Central memory CD4-positive, alpha-beta T cell (primary cell): ENCODE measurements around the gene LDLRAP1.
A peak's percentile ranks its signal among the peaks of the same experiment; 100 is the strongest.
"Not testable (repeated sequence)": the region's sequence is repeated elsewhere in the genome, so short reads cannot be mapped to it uniquely, and the experiment has no call there.

Experiments used
- DNase-seq: peaks from one replicate; pipeline ENCODE4 v3.0.0; 2022

Gene LDLRAP1

GRCh38 chr1:25579292-25580252, 36.2 kb downstream of the LDLRAP1 start:
- DNase-seq, result no peak

GRCh38 chr1:25580927-25581326, 37.5 kb downstream of the LDLRAP1 start:
- DNase-seq, result no peak

- no peak for DNase-seq
Observed at GRCh38 chr1:25581764-25582163, 38.4 kb downstream of the LDLRAP1 start.

GRCh38 chr1:25583519-25584370, 40.3 kb downstream of the LDLRAP1 start:
- DNase-seq, result no peak

- DNase-seq, result no peak
Observed at GRCh38 chr1:25586181-25586588, 42.8 kb downstream of the LDLRAP1 start.

- DNase-seq, result no peak
Observed at GRCh38 chr1:25587290-25587689, 43.9 kb downstream of the LDLRAP1 start.

- not testable (repeated sequence) for DNase-seq
Observed at GRCh38 chr1:25588224-25588623, 44.8 kb downstream of the LDLRAP1 start.

GRCh38 chr1:25588786-25589185, 45.4 kb downstream of the LDLRAP1 start:
- DNase-seq, result not testable (repeated sequence)

- no peak for DNase-seq
Observed at GRCh38 chr1:25590096-25590824, 46.9 kb downstream of the LDLRAP1 start.

- no peak for DNase-seq
Observed at GRCh38 chr1:25593861-25594260, 50.5 kb downstream of the LDLRAP1 start.

- no peak for DNase-seq
Observed at GRCh38 chr1:25594971-25595370, 51.6 kb downstream of the LDLRAP1 start.

GRCh38 chr1:25596641-25597040, 53.2 kb downstream of the LDLRAP1 start:
- DNase-seq, result not testable (repeated sequence)

- DNase-seq, result no peak
Observed at GRCh38 chr1:25598879-25599278, 55.5 kb downstream of the LDLRAP1 start.

- no peak for DNase-seq
Observed at GRCh38 chr1:25599969-25600610, 56.7 kb downstream of the LDLRAP1 start.

- DNase-seq, result not testable (repeated sequence)
Observed at GRCh38 chr1:25600971-25601699, 57.7 kb downstream of the LDLRAP1 start.

- DNase-seq, result not testable (repeated sequence)
Observed at GRCh38 chr1:25603779-25604538, 60.6 kb downstream of the LDLRAP1 start.

GRCh38 chr1:25607123-25607522, 63.7 kb downstream of the LDLRAP1 start:
- DNase-seq, result no peak

- DNase-seq, result peak; percentile 82
Observed at GRCh38 chr1:25608488-25609178, 65.2 kb downstream of the LDLRAP1 start.

- DNase-seq, result no peak
Observed at GRCh38 chr1:25609921-25610320, 66.5 kb downstream of the LDLRAP1 start.
